Mammary epithelial cell (primary cell): ENCODE data around the gene SORBS2.

ENCODE experiments used
- EZH2 ChIP-seq: IDR thresholded peaks from 2 replicates; pipeline ENCODE4 v1.6.1; 2012; ENCODE audit warnings: low read length, inconsistent platforms, borderline replicate concordance
- TF ChIP-seq, protein P1 (sequence below), 2 donors: IDR thresholded peaks in 1 of 2; conservative IDR thresholded peaks in 1 of 2; 2 replicates each; pipeline ENCODE4 v1.5.1; 2011 to 2012; ENCODE audit warnings: inconsistent platforms in 2 of 2, low read length in 2 of 2, mild to moderate bottlenecking in 2 of 2, control low read depth in 1 of 2, low read depth in 1 of 2; ENCODE audit not compliant: insufficient read depth in 1 of 2; ENCODE audit errors: extremely low read depth in 1 of 2

GRCh38 chr4:185671066-185671465 lies 140.9 kb downstream of the SORBS2 start:
- TF ChIP-seq, protein P1, sequence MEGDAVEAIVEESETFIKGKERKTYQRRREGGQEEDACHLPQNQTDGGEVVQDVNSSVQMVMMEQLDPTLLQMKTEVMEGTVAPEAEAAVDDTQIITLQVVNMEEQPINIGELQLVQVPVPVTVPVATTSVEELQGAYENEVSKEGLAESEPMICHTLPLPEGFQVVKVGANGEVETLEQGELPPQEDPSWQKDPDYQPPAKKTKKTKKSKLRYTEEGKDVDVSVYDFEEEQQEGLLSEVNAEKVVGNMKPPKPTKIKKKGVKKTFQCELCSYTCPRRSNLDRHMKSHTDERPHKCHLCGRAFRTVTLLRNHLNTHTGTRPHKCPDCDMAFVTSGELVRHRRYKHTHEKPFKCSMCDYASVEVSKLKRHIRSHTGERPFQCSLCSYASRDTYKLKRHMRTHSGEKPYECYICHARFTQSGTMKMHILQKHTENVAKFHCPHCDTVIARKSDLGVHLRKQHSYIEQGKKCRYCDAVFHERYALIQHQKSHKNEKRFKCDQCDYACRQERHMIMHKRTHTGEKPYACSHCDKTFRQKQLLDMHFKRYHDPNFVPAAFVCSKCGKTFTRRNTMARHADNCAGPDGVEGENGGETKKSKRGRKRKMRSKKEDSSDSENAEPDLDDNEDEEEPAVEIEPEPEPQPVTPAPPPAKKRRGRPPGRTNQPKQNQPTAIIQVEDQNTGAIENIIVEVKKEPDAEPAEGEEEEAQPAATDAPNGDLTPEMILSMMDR (conservative IDR thresholded peaks at IDR 0.05 in 1 of 2, IDR thresholded peaks at IDR 0.05 in 1 of 2; ENCODE audit: extremely low read depth in 1 of 2, insufficient read depth in 1 of 2, low read depth in 1 of 2, low read length in 2 of 2): no peak
- no peak for TF ChIP-seq EZH2
